ENCODE results near the gene ADGRG3.

DNA sequence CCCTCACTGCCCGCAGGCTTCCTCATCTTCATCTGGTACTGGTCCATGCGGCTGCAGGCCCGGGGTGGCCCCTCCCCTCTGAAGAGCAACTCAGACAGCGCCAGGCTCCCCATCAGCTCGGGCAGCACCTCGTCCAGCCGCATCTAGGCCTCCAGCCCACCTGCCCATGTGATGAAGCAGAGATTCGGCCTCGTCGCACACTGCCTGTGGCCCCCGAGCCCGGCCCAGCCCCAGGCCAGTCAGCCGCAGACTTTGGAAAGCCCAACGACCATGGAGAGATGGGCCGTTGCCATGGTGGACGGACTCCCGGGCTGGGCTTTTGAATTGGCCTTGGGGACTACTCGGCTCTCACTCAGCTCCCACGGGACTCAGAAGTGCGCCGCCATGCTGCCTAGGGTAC, 4.7 kb upstream of the ADGRG3 start:
- TF ChIP-seq, protein P1, sequence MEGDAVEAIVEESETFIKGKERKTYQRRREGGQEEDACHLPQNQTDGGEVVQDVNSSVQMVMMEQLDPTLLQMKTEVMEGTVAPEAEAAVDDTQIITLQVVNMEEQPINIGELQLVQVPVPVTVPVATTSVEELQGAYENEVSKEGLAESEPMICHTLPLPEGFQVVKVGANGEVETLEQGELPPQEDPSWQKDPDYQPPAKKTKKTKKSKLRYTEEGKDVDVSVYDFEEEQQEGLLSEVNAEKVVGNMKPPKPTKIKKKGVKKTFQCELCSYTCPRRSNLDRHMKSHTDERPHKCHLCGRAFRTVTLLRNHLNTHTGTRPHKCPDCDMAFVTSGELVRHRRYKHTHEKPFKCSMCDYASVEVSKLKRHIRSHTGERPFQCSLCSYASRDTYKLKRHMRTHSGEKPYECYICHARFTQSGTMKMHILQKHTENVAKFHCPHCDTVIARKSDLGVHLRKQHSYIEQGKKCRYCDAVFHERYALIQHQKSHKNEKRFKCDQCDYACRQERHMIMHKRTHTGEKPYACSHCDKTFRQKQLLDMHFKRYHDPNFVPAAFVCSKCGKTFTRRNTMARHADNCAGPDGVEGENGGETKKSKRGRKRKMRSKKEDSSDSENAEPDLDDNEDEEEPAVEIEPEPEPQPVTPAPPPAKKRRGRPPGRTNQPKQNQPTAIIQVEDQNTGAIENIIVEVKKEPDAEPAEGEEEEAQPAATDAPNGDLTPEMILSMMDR (tag by site-specific recombination; IDR thresholded peaks at IDR 0.05) = no peak
- TF ChIP-seq ZNF324 (tag by site-specific recombination; IDR thresholded peaks at IDR 0.05) = no peak
- TF ChIP-seq, protein P2, sequence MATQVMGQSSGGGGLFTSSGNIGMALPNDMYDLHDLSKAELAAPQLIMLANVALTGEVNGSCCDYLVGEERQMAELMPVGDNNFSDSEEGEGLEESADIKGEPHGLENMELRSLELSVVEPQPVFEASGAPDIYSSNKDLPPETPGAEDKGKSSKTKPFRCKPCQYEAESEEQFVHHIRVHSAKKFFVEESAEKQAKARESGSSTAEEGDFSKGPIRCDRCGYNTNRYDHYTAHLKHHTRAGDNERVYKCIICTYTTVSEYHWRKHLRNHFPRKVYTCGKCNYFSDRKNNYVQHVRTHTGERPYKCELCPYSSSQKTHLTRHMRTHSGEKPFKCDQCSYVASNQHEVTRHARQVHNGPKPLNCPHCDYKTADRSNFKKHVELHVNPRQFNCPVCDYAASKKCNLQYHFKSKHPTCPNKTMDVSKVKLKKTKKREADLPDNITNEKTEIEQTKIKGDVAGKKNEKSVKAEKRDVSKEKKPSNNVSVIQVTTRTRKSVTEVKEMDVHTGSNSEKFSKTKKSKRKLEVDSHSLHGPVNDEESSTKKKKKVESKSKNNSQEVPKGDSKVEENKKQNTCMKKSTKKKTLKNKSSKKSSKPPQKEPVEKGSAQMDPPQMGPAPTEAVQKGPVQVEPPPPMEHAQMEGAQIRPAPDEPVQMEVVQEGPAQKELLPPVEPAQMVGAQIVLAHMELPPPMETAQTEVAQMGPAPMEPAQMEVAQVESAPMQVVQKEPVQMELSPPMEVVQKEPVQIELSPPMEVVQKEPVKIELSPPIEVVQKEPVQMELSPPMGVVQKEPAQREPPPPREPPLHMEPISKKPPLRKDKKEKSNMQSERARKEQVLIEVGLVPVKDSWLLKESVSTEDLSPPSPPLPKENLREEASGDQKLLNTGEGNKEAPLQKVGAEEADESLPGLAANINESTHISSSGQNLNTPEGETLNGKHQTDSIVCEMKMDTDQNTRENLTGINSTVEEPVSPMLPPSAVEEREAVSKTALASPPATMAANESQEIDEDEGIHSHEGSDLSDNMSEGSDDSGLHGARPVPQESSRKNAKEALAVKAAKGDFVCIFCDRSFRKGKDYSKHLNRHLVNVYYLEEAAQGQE (tag by site-specific recombination; IDR thresholded peaks at IDR 0.05) = no peak
- TF ChIP-seq, protein P3, sequence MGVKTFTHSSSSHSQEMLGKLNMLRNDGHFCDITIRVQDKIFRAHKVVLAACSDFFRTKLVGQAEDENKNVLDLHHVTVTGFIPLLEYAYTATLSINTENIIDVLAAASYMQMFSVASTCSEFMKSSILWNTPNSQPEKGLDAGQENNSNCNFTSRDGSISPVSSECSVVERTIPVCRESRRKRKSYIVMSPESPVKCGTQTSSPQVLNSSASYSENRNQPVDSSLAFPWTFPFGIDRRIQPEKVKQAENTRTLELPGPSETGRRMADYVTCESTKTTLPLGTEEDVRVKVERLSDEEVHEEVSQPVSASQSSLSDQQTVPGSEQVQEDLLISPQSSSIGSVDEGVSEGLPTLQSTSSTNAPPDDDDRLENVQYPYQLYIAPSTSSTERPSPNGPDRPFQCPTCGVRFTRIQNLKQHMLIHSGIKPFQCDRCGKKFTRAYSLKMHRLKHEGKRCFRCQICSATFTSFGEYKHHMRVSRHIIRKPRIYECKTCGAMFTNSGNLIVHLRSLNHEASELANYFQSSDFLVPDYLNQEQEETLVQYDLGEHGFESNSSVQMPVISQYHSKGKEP (tag by site-specific recombination; IDR thresholded peaks at IDR 0.05) = no peak
- TF ChIP-seq, protein P4, sequence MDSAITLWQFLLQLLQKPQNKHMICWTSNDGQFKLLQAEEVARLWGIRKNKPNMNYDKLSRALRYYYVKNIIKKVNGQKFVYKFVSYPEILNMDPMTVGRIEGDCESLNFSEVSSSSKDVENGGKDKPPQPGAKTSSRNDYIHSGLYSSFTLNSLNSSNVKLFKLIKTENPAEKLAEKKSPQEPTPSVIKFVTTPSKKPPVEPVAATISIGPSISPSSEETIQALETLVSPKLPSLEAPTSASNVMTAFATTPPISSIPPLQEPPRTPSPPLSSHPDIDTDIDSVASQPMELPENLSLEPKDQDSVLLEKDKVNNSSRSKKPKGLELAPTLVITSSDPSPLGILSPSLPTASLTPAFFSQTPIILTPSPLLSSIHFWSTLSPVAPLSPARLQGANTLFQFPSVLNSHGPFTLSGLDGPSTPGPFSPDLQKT (IDR thresholded peaks at IDR 0.05; ENCODE audit: borderline replicate concordance, low read depth, low read length) = no peak
- no peak for TF ChIP-seq ZNF292 (tag by site-specific recombination; IDR thresholded peaks at IDR 0.05; ENCODE audit: borderline replicate concordance, low read depth)
- TF ChIP-seq SP2 (tag by site-specific recombination; IDR thresholded peaks at IDR 0.05) = no peak
- TF ChIP-seq, protein P5, sequence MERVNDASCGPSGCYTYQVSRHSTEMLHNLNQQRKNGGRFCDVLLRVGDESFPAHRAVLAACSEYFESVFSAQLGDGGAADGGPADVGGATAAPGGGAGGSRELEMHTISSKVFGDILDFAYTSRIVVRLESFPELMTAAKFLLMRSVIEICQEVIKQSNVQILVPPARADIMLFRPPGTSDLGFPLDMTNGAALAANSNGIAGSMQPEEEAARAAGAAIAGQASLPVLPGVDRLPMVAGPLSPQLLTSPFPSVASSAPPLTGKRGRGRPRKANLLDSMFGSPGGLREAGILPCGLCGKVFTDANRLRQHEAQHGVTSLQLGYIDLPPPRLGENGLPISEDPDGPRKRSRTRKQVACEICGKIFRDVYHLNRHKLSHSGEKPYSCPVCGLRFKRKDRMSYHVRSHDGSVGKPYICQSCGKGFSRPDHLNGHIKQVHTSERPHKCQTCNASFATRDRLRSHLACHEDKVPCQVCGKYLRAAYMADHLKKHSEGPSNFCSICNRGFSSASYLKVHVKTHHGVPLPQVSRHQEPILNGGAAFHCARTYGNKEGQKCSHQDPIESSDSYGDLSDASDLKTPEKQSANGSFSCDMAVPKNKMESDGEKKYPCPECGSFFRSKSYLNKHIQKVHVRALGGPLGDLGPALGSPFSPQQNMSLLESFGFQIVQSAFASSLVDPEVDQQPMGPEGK (tag by site-specific recombination; IDR thresholded peaks at IDR 0.05) = no peak
- TF ChIP-seq RBAK (tag by site-specific recombination; IDR thresholded peaks at IDR 0.05) = no peak
- no peak for TF ChIP-seq ZNF202 (tag by site-specific recombination; IDR thresholded peaks at IDR 0.05; ENCODE audit: borderline replicate concordance)
